ENCODE data around the gene RNFT2. TPM values are rescaled to one million over a fixed set of nuclear protein-coding genes. Genes with fewer than 3 reads are reported as not detected.

RNFT2 gene
- total RNA-seq, 6 experiments from 2014 or later = 0.09 to 2.1 (median 0.75) TPM

DNA sequence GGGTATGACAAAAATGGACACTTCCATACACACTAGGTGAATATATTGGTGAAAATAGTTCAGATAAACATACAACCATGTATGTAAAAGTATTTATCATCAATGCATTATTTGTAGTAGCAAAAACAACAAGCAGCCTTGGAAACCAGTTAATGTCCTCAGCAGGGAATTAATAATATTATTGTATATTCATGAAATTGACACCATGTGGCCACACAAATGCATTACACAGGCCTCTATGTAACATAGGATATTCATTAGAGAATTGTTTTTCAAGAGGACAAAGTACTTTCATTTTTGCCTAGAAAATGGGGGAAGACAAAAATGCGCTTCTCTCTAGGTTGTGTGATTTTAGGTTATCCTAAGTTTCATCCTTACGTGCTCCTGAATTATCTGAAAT is 24.6 kb upstream of the RNFT2 start:
- Histone ChIP-seq H3K4me1 (peaks cover 0 to 2% (median 0%) of the 10 kb centered on the region in 4 donors), H3K9me3 (no peaks in the 10 kb centered on the region), H3K27me3 (no peaks in the 10 kb centered on the region), H3K27ac (no peak overlapping the region), H3K36me3 (peaks cover 0 to 10% (median 0%) of the 10 kb centered on the region in 4 donors), H3K4me3 (no peak overlapping the region)
- DNase-seq = no peak
- intact Hi-C loops (cut with DNase I) = no loop called here
- 100% methylated on average over 2 of the region's 2 CpGs for WGBS (ENCODE audit: insufficient coverage, low coverage, low lambda C conversion rate, missing lambda C conversion rate)
- no peak for ATAC-seq
- TF ChIP-seq POLR2A (IDR thresholded peaks at IDR 0.05) = no peak
- TF ChIP-seq, protein P1, sequence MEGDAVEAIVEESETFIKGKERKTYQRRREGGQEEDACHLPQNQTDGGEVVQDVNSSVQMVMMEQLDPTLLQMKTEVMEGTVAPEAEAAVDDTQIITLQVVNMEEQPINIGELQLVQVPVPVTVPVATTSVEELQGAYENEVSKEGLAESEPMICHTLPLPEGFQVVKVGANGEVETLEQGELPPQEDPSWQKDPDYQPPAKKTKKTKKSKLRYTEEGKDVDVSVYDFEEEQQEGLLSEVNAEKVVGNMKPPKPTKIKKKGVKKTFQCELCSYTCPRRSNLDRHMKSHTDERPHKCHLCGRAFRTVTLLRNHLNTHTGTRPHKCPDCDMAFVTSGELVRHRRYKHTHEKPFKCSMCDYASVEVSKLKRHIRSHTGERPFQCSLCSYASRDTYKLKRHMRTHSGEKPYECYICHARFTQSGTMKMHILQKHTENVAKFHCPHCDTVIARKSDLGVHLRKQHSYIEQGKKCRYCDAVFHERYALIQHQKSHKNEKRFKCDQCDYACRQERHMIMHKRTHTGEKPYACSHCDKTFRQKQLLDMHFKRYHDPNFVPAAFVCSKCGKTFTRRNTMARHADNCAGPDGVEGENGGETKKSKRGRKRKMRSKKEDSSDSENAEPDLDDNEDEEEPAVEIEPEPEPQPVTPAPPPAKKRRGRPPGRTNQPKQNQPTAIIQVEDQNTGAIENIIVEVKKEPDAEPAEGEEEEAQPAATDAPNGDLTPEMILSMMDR (IDR thresholded peaks at IDR 0.05) = no peak

DNA sequence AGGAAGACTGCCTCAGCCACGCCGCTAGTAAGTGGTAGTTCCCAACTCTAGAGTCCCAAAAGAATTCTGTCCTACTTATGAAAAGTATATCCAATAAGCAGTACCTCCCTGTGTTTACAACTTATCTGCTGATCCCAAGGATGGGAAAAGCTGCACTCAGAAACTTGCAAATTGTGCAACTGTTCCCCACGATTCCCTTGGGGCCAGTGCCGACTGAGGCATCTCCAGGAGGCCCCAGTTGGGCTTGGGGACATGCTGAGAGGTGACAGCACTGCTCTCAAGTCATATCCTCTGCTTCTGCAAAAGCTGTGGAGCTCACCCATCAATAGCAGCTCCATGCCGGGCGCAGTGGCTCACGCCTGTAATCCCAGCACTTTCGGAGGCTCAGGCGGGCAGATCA is 23.9 kb upstream of the RNFT2 start:
- ATAC-seq (no peak), DNase-seq (no peak)
- intact Hi-C loops (cut with DNase I) = no loop called here
- Histone ChIP-seq H3K9me3 (no peaks in the 10 kb centered on the region), H3K4me1 (no peaks in the 10 kb centered on the region), H3K27ac (no peak overlapping the region), H3K27me3 (no peaks in the 10 kb centered on the region), H3K36me3 (peaks cover 0 to 10% (median 0%) of the 10 kb centered on the region in 4 donors), H3K4me3 (no peak overlapping the region)
- WGBS (ENCODE audit: insufficient coverage, low coverage, low lambda C conversion rate, missing lambda C conversion rate) = 95% methylated on average over 3 of the region's 9 CpGs
- TF ChIP-seq POLR2A (IDR thresholded peaks at IDR 0.05) = no peak
- TF ChIP-seq, protein P1 (IDR thresholded peaks at IDR 0.05) = no peak

DNA sequence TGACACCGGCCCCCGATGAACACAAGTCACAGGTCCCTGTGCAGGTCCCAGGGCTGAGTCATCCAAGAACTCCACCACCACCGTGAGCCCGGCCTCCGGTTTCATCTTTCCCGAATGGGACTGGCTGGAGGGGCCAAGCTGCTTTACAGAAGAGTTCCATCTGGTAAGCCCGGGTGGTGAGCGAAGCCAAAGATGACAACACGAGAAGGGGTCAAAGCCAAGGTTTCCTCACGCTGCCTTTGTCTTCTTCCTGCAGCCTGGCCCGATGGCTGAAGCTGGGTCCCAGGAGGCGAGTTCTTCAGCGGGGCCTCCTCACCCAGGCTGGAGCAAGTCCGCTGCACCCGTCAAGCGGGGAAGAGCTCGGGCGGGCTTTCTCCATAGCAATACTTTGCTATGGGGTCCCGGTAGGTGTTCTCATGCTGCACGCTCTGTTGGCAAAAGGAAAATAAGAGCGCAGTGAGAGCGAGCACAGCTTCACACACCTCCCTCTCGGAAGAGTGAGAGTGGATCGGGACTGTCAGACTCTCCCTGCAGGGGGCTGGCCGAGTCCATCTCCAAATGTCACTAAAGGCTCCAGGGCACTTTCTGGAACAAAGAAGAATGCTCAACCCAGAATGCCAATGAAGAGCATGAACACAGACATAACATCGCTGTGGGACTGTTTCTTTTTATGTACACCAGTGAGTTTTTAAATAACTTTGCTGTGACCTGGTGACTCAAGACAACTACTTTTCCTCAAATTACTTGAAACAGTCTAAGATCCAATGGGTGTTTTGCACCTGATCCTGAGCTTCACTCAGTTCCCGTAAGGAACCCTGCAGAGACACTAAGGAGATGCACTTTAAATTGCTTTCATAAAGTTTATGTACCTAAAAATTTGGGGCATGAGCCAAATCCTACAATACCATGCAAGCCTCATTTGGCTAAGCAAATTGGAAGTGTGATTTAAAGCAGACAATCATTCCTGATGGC is 20.4 kb upstream of the RNFT2 start:
- H3K27ac ChIP-seq = no peak overlapping the region
- no peak overlapping the region for H3K4me3 ChIP-seq
- DNase-seq (no peak), ATAC-seq (no peak)
- H3K36me3 ChIP-seq = peaks cover 0 to 36% (median 2%) of the 10 kb centered on the region in 4 donors
- H3K9me3 ChIP-seq = no peaks in the 10 kb centered on the region
- no peaks in the 10 kb centered on the region for H3K4me1 ChIP-seq
- WGBS (ENCODE audit: insufficient coverage, low coverage, low lambda C conversion rate, missing lambda C conversion rate) = 94% methylated on average over 8 of the region's 27 CpGs
- H3K27me3 ChIP-seq = no peaks in the 10 kb centered on the region
- TF ChIP-seq POLR2A (IDR thresholded peaks at IDR 0.05) = no peak
- TF ChIP-seq, protein P1 (IDR thresholded peaks at IDR 0.05) = no peak
- intact Hi-C loops (cut with DNase I) = no loop called here

DNA sequence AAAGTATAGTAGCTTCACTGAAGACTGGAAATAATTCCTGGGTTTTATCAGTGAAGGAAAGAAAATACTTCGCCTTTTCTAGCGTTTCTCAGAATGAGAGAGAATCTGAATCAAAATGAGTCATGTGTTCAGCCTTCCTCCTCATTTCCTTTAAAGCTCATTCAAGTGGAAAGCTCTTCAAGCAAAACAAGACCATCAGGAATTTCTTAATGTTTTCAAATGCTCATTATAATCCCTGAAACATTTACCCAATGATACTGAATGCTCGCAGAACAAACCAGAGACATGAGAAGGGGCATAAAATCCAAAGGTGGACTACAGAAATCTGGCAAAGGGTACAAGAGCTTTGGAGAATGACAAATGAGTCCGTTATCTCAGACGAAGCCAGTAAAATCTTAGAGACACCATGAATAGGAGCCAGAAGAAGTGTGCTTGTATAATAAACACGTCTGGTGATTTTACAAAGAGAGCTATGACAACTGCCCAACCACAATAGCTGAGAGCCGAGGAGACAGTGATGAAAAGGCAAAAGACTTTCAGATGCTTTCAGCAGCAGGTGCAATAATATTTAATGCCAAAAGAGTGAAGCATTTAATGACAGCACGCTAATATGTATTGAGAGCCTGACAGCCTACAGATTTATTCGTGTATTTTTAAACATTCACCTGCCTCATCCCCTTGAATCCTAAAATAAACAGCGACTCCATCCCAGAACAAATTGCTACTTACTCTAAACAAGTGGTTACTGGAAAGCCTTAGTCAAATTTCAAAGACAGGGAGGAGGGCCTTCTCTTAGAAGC is 19.3 kb upstream of the RNFT2 start:
- ATAC-seq (no peak), DNase-seq (no peak)
- Histone ChIP-seq H3K4me1 (no peaks in the 10 kb centered on the region), H3K4me3 (no peak overlapping the region), H3K27me3 (no peaks in the 10 kb centered on the region), H3K27ac (no peak overlapping the region), H3K36me3 (peaks cover 0 to 36% (median 2%) of the 10 kb centered on the region in 4 donors), H3K9me3 (no peaks in the 10 kb centered on the region)
- TF ChIP-seq, protein P1 (IDR thresholded peaks at IDR 0.05) = no peak
- no peak for TF ChIP-seq POLR2A (IDR thresholded peaks at IDR 0.05)
- intact Hi-C loops (cut with DNase I) = no loop called here
- WGBS (ENCODE audit: insufficient coverage, low coverage, low lambda C conversion rate, missing lambda C conversion rate) = 84% methylated on average over 10 of the region's 10 CpGs
